Caco-2 (cell line): ENCODE data around the gene ITGB2. TPM values are rescaled to one million over a fixed set of nuclear protein-coding genes. Genes with fewer than 3 reads are reported as not detected.

Source experiments
- BruUV-seq: library from RNA; stranded (reverse); fragments of 400-500 nt; replicated peaks from 2 replicates; lab custom pipeline; 2021; lab: Mats Ljungman, UMichigan
- CTCF ChIA-PET: fragments of 300-600 bp; sonication (Branson Sonifier 250); formaldehyde crosslinking; loops from one replicate; lab custom pipeline; 2022; ENCODE audit warnings: antibody characterized with exemption; lab: Charles Lee
- POLR2A ChIA-PET: fragments of 300-600 bp; sonication (Branson Sonifier 250); formaldehyde crosslinking; loops from one replicate; lab custom pipeline; 2022; ENCODE audit warnings: antibody characterized with exemption; lab: Charles Lee
- DNase-seq, 2 experiments: peaks; one replicate each; pipeline versions ENCODE4 v3.0.0 to v3.0.0-alpha.2; 2020 to 2022
- H3K27me3 ChIP-seq: replicated peaks from 2 replicates; pipeline ENCODE4 v1.6.0; 2011; ENCODE audit warnings: low read length; ENCODE audit not compliant: control insufficient read depth, insufficient read depth
- H3K36me3 ChIP-seq: 2 replicates; pipeline ENCODE4 v1.5.1; 2011; ENCODE audit warnings: low read length; ENCODE audit not compliant: control insufficient read depth, insufficient read depth
- H3K4me1 ChIP-seq: fragments of 250-450 bp; sonication (Bioruptor Pico); 2 replicates; pipeline ENCODE4 v1.5.1; 2020; ENCODE audit warnings: mild to moderate bottlenecking
- H3K4me3 ChIP-seq: 2 replicates; pipeline ENCODE4 v1.5.1; 2011; ENCODE audit warnings: low read depth, mild to moderate bottlenecking, control low read depth, low read length
- H3K9me3 ChIP-seq: fragments of 250-450 bp; sonication (Bioruptor Pico); 2 replicates; pipeline ENCODE4 v1.5.1; 2020; ENCODE audit warnings: mild to moderate bottlenecking, moderate library complexity
- H3K27ac Mint-ChIP-seq: one replicate; pipeline ENCODE4 v1.8.0; 2022; ENCODE audit warnings: mixed read lengths; ENCODE audit not compliant: unreplicated experiment
- H3K27me3 Mint-ChIP-seq: one replicate; pipeline ENCODE4 v1.8.0; 2022; ENCODE audit warnings: mixed read lengths; ENCODE audit not compliant: insufficient read depth, unreplicated experiment
- H3K36me3 Mint-ChIP-seq: one replicate; pipeline ENCODE4 v1.8.0; 2022; ENCODE audit warnings: mild to moderate bottlenecking, mixed read lengths; ENCODE audit not compliant: insufficient read depth, unreplicated experiment
- H3K4me1 Mint-ChIP-seq: one replicate; pipeline ENCODE4 v1.8.0; 2022; ENCODE audit warnings: low read depth, mixed read lengths; ENCODE audit not compliant: unreplicated experiment
- H3K4me3 Mint-ChIP-seq: one replicate; pipeline ENCODE4 v1.8.0; 2022; ENCODE audit warnings: mild to moderate bottlenecking, moderate library complexity, mixed read lengths; ENCODE audit not compliant: unreplicated experiment
- H3K9me3 Mint-ChIP-seq: one replicate; pipeline ENCODE4 v1.8.0; 2022; ENCODE audit warnings: mixed read lengths; ENCODE audit not compliant: unreplicated experiment
- CTCF ChIP-seq, 2 experiments: fragments of 200-600 bp in 1 of 2; IDR thresholded peaks; 1 replicate in 1 of 2; 2 replicates in 1 of 2; pipeline versions ENCODE4 v1.5.1 to v1.8.0; 2011 to 2022; ENCODE audit warnings: antibody characterized with exemption in 1 of 2, control low read depth in 1 of 2, inconsistent platforms in 1 of 2, low read depth in 1 of 2, low read length in 1 of 2, mild to moderate bottlenecking in 1 of 2, moderate library complexity in 1 of 2; ENCODE audit not compliant: insufficient read depth in 1 of 2, severe bottlenecking in 1 of 2, unreplicated experiment in 1 of 2
- intact Hi-C: fragments of 100-400 bp; cut with micrococcal nuclease; formaldehyde crosslinking; loops from one replicate; pipeline ENCODE4 v1.10.0; 2022; ENCODE audit not compliant: unreplicated experiment
- total RNA-seq: library from RNA; stranded (reverse); gene quantifications from 2 replicates; pipeline ENCODE4 v1.2.3, GENCODE V29; 2022

The ITGB2 gene
- total RNA-seq, 1 experiment from 2014 or later: 0.48 TPM

- no peak overlapping the region for H3K4me3 ChIP-seq
- intact Hi-C loops: no loop called here
- Mint-ChIP-seq H3K4me1 (peaks cover 7% of the 10 kb centered on the region), H3K27ac (no peak overlapping the region), H3K9me3 (no peaks in the 10 kb centered on the region), H3K36me3 (no peaks in the 10 kb centered on the region), H3K4me3 (no peak overlapping the region), H3K27me3 (peaks cover 11% of the 10 kb centered on the region)
- CTCF ChIA-PET: no interaction called here
- H3K9me3 ChIP-seq: no peaks in the 10 kb centered on the region
- no peaks in the 10 kb centered on the region for H3K36me3 ChIP-seq
- no TSS peak for BruUV-seq
- no peaks in the 10 kb centered on the region for H3K4me1 ChIP-seq
- POLR2A ChIA-PET: no interaction called here
- no peaks in the 10 kb centered on the region; the same call in 1 of the 2 replicates for H3K27me3 ChIP-seq
- no peak for DNase-seq
- TF ChIP-seq CTCF (IDR thresholded peaks at IDR 0.05; ENCODE audit: insufficient read depth in 1 of 2, low read depth in 1 of 2, low read length in 1 of 2, severe bottlenecking in 1 of 2, unreplicated experiment in 1 of 2): no peak
Measured at GRCh38 chr21:44921928-44922327, 1.2 kb upstream of the ITGB2 start.

- ChIA-PET POLR2A (interaction anchor here (0.5 kb wide), 1 partner anchor 17 kb away, joined by 4 read pairs; no protein-coding TSS in a partner anchor), CTCF (no interaction called here)
- Mint-ChIP-seq H3K27me3 (peaks cover 11% of the 10 kb centered on the region), H3K27ac (no peak overlapping the region), H3K4me3 (no peak overlapping the region), H3K9me3 (no peaks in the 10 kb centered on the region), H3K36me3 (no peaks in the 10 kb centered on the region), H3K4me1 (no peaks in the 10 kb centered on the region)
- Histone ChIP-seq H3K4me1 (no peaks in the 10 kb centered on the region), H3K36me3 (no peaks in the 10 kb centered on the region), H3K27me3 (no peaks in the 10 kb centered on the region; the same call in 1 of the 2 replicates), H3K4me3 (no peak overlapping the region), H3K9me3 (no peaks in the 10 kb centered on the region)
- no TSS peak for BruUV-seq
- intact Hi-C loops: no loop called here
- no peak for TF ChIP-seq CTCF (IDR thresholded peaks at IDR 0.05; ENCODE audit: insufficient read depth in 1 of 2, low read depth in 1 of 2, low read length in 1 of 2, severe bottlenecking in 1 of 2, unreplicated experiment in 1 of 2)
- DNase-seq: no peak
Measured at GRCh38 chr21:44919913-44920693, 596 bp downstream of the ITGB2 start.

DNA sequence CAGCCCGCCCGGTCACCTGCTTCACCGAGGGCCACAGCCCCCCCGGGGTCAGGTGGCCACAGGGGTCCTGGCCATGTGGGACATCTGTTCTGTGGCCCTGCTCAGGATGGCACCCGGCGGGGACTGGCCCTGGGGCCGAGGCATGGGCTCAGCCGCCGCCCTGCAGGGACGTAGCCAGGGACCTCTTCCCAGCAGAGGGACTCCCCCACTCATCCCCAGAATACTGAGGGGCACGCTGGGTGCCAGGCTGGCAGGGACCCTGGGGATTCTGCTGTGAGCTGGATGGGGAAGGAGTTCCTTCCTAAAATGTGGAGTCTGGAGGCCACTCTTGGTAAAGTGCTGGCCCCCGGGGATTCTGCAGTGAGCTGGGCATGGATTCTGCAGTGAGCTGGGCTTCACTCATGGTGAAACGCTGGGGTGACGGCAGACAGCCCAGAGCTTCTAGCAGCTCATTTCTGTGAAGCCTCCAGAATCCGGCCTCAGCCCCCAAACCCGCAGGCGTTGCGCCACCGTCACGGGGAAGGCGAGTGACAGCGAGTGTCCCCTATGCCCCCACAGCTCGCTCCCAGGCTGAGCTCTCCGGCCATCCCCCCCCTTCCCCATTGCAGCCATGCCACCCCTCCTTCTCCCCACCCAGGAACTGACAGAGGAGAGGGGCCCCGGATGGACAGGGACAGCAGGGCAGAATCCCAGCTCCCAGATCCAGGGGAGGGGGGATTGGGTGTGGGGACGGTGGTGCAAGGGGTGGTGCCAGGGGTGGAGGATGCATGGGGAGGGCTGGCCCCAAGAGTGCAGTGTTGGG, 1.4 kb downstream of the ITGB2 start:
- no peaks in the 10 kb centered on the region for H3K4me1 ChIP-seq
- no peak for DNase-seq
- H3K9me3 Mint-ChIP-seq: no peaks in the 10 kb centered on the region
- ChIA-PET CTCF (no interaction called here), POLR2A (interaction anchor here (0.5 kb wide), 1 partner anchor 18 kb away, joined by 4 read pairs; no protein-coding TSS in a partner anchor)
- H3K4me3 Mint-ChIP-seq: no peak overlapping the region
- no peak overlapping the region for H3K27ac Mint-ChIP-seq
- H3K27me3 ChIP-seq: no peaks in the 10 kb centered on the region; the same call in 1 of the 2 replicates
- no peak for TF ChIP-seq CTCF (IDR thresholded peaks at IDR 0.05; ENCODE audit: insufficient read depth in 1 of 2, low read depth in 1 of 2, low read length in 1 of 2, severe bottlenecking in 1 of 2, unreplicated experiment in 1 of 2)
- H3K4me3 ChIP-seq: no peak overlapping the region
- peaks cover 11% of the 10 kb centered on the region for H3K27me3 Mint-ChIP-seq
- no peaks in the 10 kb centered on the region for H3K9me3 ChIP-seq
- no peaks in the 10 kb centered on the region for H3K36me3 ChIP-seq
- H3K4me1 Mint-ChIP-seq: no peaks in the 10 kb centered on the region
- intact Hi-C loops: no loop called here
- no TSS peak for BruUV-seq
- no peaks in the 10 kb centered on the region for H3K36me3 Mint-ChIP-seq
